Astrocyte (in vitro differentiated cells and primary cell): Measurements from ENCODE around the gene A3GALT2. TPM values are rescaled to one million over a fixed set of nuclear protein-coding genes. Genes with fewer than 3 reads are reported as not detected.

Experiments used
- DNase-seq: peaks from one replicate; pipeline ENCODE4 v3.0.0-alpha.2; 2010; ENCODE audit warnings: low read depth
- FAIRE-seq: peaks from 2 replicates; lab custom pipeline; 2011; peaks lifted over from hg19 to GRCh38; lab: Jason Lieb, UNC
- H2AFZ ChIP-seq: 2 replicates; pipeline ENCODE4 v1.6.0; 2012; ENCODE audit warnings: low read depth, low read length, inconsistent platforms
- H3K27ac ChIP-seq: 2 replicates; pipeline ENCODE4 v1.5.1; 2011; ENCODE audit warnings: low read depth, low read length, inconsistent platforms
- H3K27me3 ChIP-seq: 2 replicates; pipeline ENCODE4 v1.6.0; 2011; ENCODE audit warnings: low read length, inconsistent platforms; ENCODE audit not compliant: insufficient read depth
- H3K36me3 ChIP-seq: 2 replicates; pipeline ENCODE4 v1.5.1; 2011; ENCODE audit warnings: low read length, inconsistent platforms; ENCODE audit not compliant: insufficient read depth
- H3K4me1 ChIP-seq: 2 replicates; pipeline ENCODE4 v1.5.1; 2011; ENCODE audit warnings: low read length, inconsistent platforms; ENCODE audit not compliant: insufficient read depth
- H3K4me2 ChIP-seq: 2 replicates; pipeline ENCODE4 v1.6.0; 2012; ENCODE audit warnings: low read length, inconsistent platforms
- H3K4me3 ChIP-seq: 2 replicates; pipeline ENCODE4 v1.5.1; 2011; ENCODE audit warnings: low read depth, mild to moderate bottlenecking, low read length, inconsistent platforms; ENCODE audit not compliant: insufficient read depth
- H3K79me2 ChIP-seq: 2 replicates; pipeline ENCODE4 v1.6.0; 2012; ENCODE audit warnings: mild to moderate bottlenecking, low read length, inconsistent platforms; ENCODE audit not compliant: insufficient read depth
- H3K9ac ChIP-seq: 2 replicates; pipeline ENCODE4 v1.6.0; 2012; ENCODE audit warnings: mild to moderate bottlenecking, low read length, inconsistent platforms
- H3K9me3 ChIP-seq: 2 replicates; pipeline ENCODE4 v1.5.1; 2012; ENCODE audit warnings: low read depth, mild to moderate bottlenecking, low read length, inconsistent platforms; ENCODE audit not compliant: insufficient read depth
- H4K20me1 ChIP-seq: 2 replicates; pipeline ENCODE4 v1.6.0; 2012; ENCODE audit warnings: low read length, inconsistent platforms; ENCODE audit not compliant: insufficient read depth
- H3K27ac Mint-ChIP-seq: one replicate; pipeline ENCODE4 v1.8.0; 2021; ENCODE audit warnings: mild to moderate bottlenecking, mixed read lengths; ENCODE audit not compliant: unreplicated experiment
- H3K27me3 Mint-ChIP-seq: one replicate; pipeline ENCODE4 v1.8.0; 2021; ENCODE audit warnings: low read depth, mixed read lengths; ENCODE audit not compliant: unreplicated experiment
- H3K36me3 Mint-ChIP-seq: one replicate; pipeline ENCODE4 v1.8.0; 2021; ENCODE audit warnings: low read depth, mixed read lengths; ENCODE audit not compliant: unreplicated experiment
- H3K4me1 Mint-ChIP-seq: one replicate; pipeline ENCODE4 v1.8.0; 2021; ENCODE audit warnings: low read depth, mixed read lengths; ENCODE audit not compliant: unreplicated experiment
- H3K4me3 Mint-ChIP-seq: one replicate; pipeline ENCODE4 v1.8.0; 2021; ENCODE audit warnings: mild to moderate bottlenecking, moderate library complexity, mixed read lengths; ENCODE audit not compliant: unreplicated experiment
- H3K9me3 Mint-ChIP-seq: one replicate; pipeline ENCODE4 v1.8.0; 2021; ENCODE audit warnings: mild to moderate bottlenecking, mixed read lengths; ENCODE audit not compliant: unreplicated experiment
- CTCF ChIP-seq: IDR thresholded peaks from 2 replicates; pipeline ENCODE4 v1.5.1; 2011; ENCODE audit warnings: low read depth, mild to moderate bottlenecking, inconsistent platforms, low read length, moderate library complexity; ENCODE audit not compliant: insufficient read depth
- EZH2 ChIP-seq: IDR thresholded peaks from 2 replicates; pipeline ENCODE4 v1.6.1; 2012; ENCODE audit warnings: mild to moderate bottlenecking, low read length, inconsistent platforms; ENCODE audit not compliant: insufficient read depth
- total RNA-seq: library from RNA; stranded (reverse); gene quantifications from 2 replicates; pipeline ENCODE4 v1.2.1, GENCODE V29; 2021

A3GALT2 gene
- total RNA-seq, 1 donor from 2014 or later = not detected

GRCh38 chr1:33360367-33360766 is 39.5 kb upstream of the A3GALT2 start:
- H3K27ac Mint-ChIP-seq = peak overlapping the region; percentile 48
- Histone ChIP-seq H3K79me2 (no peaks in the 10 kb centered on the region), H3K4me1 (peaks cover 17% of the 10 kb centered on the region), H3K4me2 (no peak overlapping the region), H2AFZ (no peak overlapping the region), H3K27ac (no peak overlapping the region), H3K4me3 (no peak overlapping the region), H4K20me1 (no peaks in the 10 kb centered on the region), H3K27me3 (no peaks in the 10 kb centered on the region), H3K9ac (no peak overlapping the region), H3K36me3 (peaks cover 10% of the 10 kb centered on the region), H3K9me3 (no peaks in the 10 kb centered on the region)
- H3K27me3 Mint-ChIP-seq = peaks cover 2% of the 10 kb centered on the region
- no peak for DNase-seq
- H3K4me1 Mint-ChIP-seq = peaks cover 71% of the 10 kb centered on the region
- H3K36me3 Mint-ChIP-seq = peaks cover 25% of the 10 kb centered on the region
- TF ChIP-seq CTCF = no peak
- no peak for TF ChIP-seq EZH2
- H3K4me3 Mint-ChIP-seq = no peak overlapping the region
- FAIRE-seq = no peak
- no peaks in the 10 kb centered on the region for H3K9me3 Mint-ChIP-seq

GRCh38 chr1:33359931-33360330 is 39.0 kb upstream of the A3GALT2 start:
- Histone ChIP-seq H3K9ac (no peak overlapping the region), H3K4me1 (peaks cover 12% of the 10 kb centered on the region), H3K79me2 (no peaks in the 10 kb centered on the region), H3K9me3 (no peaks in the 10 kb centered on the region), H3K36me3 (peaks cover 10% of the 10 kb centered on the region), H2AFZ (no peak overlapping the region), H3K4me2 (no peak overlapping the region), H3K27me3 (no peaks in the 10 kb centered on the region), H3K4me3 (no peak overlapping the region), H4K20me1 (no peaks in the 10 kb centered on the region), H3K27ac (no peak overlapping the region)
- Mint-ChIP-seq H3K27me3 (peaks cover 3% of the 10 kb centered on the region), H3K27ac (no peak overlapping the region), H3K4me3 (no peak overlapping the region), H3K9me3 (no peaks in the 10 kb centered on the region), H3K36me3 (peaks cover 29% of the 10 kb centered on the region), H3K4me1 (peaks cover 67% of the 10 kb centered on the region)
- FAIRE-seq (no peak), DNase-seq (no peak)
- TF ChIP-seq CTCF (no peak), EZH2 (no peak)

GRCh38 chr1:33358795-33359503 is 38.1 kb upstream of the A3GALT2 start:
- no peak for TF ChIP-seq CTCF
- no peak for TF ChIP-seq EZH2
- no peak overlapping the region for H2AFZ ChIP-seq
- Mint-ChIP-seq H3K9me3 (no peaks in the 10 kb centered on the region), H3K4me3 (no peak overlapping the region), H3K27me3 (peaks cover 3% of the 10 kb centered on the region), H3K27ac (peak overlapping the region; percentile 73), H3K4me1 (peaks cover 57% of the 10 kb centered on the region), H3K36me3 (peaks cover 37% of the 10 kb centered on the region)
- no peak overlapping the region for H3K27ac ChIP-seq
- H3K27me3 ChIP-seq = no peaks in the 10 kb centered on the region
- peaks cover 10% of the 10 kb centered on the region for H3K36me3 ChIP-seq
- H3K4me2 ChIP-seq = no peak overlapping the region
- no peak overlapping the region for H3K4me3 ChIP-seq
- H3K9me3 ChIP-seq = no peaks in the 10 kb centered on the region
- no peak overlapping the region for H3K9ac ChIP-seq
- no peak for FAIRE-seq
- DNase-seq = no peak
- H3K79me2 ChIP-seq = no peaks in the 10 kb centered on the region
- no peaks in the 10 kb centered on the region for H4K20me1 ChIP-seq
- H3K4me1 ChIP-seq = peaks cover 2% of the 10 kb centered on the region
